GM12801 (cell line): ENCODE results near the gene BARHL2.

Source experiments
- CTCF ChIP-seq: IDR thresholded peaks from one replicate; pipeline ENCODE4 v1.5.1; 2011; ENCODE audit warnings: control low read depth; ENCODE audit not compliant: insufficient read length; ENCODE audit errors: extremely low read depth

Gene BARHL2

GRCh38 chr1:90675161-90675847, 41.8 kb downstream of the BARHL2 start:
- TF ChIP-seq CTCF = no peak

- no peak for TF ChIP-seq CTCF
These were observed 45.4 kb downstream of the BARHL2 start for GRCh38 chr1:90671741-90672140.

GRCh38 chr1:90671251-90671650, 45.9 kb downstream of the BARHL2 start:
- no peak for TF ChIP-seq CTCF
